GM18867 (cell line): ENCODE measurements around the gene TMSB4Y.

Experiments used
- ATAC-seq: cut with Tn5 transposase; IDR thresholded peaks from one replicate; pipeline ENCODE4 v1.9.1; 2021; ENCODE audit warnings: mild to moderate bottlenecking, moderate library complexity; ENCODE audit not compliant: unreplicated experiment

The TMSB4Y gene

DNA sequence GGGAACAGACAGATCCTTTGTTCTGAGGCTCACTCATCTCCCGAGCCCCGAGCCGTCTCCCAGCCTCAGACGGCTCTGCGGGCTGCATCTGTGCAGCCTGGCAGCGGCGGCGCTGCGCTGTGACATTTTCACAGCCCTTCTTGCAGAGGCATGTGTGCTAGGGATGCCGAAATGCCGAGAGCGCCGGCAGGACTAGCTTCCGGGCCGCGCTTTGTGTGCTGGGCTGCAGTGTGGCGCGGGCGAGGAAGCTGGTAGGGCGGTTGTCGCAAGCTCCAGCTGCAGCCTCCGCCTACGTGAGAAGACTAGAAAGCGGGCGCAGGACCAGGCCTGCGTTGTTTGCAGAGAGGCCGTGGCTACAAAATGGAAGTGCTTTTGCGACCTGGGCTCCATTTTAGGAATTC lies at the start of gene TMSB4Y:
Gene TMSB4Y, plus strand, starts transcription at position 332 of the 401 bp plus-strand sequence.
- no peak for ATAC-seq

DNA sequence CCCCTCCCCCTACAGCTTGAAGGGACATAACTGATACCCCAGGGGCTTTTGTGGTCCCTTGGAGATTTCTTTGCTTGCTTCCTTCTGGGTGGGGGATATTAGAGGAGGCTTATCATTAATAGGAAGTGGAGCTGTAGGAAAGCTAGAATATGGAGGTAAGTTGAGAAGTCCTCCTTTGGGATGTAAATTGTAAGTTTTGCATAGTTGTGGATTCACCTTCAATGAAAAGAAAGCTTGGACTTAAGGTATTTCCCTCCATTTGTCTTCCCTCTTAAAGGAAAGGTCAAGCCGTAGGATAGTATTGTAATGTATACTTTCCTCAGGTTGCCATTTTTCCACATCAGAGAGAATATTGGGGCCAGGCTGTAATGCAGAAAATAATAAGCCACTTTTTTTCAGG lies 39.5 kb upstream of the TMSB4Y start:
- ATAC-seq, result no peak

DNA sequence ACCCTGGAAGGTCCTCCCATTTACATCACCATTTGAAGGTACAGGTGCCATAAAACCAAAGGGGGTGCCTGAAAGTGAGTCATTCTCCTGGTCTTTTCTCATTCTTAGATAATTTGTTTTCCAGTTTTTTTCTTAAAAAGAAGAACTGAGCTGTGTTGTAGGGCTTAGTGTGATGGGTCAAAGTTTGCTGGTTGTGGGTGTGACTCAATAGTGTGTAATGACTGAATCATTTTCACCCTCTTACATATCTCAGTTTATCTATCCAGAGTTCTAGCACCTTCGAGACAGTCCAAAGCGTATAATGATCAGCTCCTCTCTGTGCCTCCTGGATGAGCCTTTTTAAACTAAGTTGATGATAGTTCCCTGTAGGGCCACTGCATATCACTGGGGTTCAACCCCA lies 32.6 kb upstream of the TMSB4Y start:
- ATAC-seq, result no peak

DNA sequence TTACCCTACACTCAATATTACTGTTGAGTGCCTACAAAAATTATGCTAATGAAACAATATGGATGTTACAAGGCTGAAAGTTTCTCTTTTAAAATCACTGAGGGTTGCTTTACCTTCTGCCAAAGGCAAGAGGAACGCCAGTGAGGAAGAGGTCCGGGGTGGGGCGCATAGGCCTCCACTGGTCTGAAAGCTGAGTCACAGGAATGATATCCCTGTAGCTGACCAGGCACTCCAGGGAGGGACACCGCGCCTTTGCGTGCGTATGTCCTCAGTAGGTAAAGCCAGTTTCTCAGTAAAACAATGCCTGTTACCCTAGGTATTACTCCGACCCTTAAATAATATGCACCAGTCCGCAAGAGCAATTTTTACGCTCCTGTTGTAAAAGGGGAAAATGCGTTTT lies 1.4 kb upstream of the TMSB4Y start:
- no peak for ATAC-seq

DNA sequence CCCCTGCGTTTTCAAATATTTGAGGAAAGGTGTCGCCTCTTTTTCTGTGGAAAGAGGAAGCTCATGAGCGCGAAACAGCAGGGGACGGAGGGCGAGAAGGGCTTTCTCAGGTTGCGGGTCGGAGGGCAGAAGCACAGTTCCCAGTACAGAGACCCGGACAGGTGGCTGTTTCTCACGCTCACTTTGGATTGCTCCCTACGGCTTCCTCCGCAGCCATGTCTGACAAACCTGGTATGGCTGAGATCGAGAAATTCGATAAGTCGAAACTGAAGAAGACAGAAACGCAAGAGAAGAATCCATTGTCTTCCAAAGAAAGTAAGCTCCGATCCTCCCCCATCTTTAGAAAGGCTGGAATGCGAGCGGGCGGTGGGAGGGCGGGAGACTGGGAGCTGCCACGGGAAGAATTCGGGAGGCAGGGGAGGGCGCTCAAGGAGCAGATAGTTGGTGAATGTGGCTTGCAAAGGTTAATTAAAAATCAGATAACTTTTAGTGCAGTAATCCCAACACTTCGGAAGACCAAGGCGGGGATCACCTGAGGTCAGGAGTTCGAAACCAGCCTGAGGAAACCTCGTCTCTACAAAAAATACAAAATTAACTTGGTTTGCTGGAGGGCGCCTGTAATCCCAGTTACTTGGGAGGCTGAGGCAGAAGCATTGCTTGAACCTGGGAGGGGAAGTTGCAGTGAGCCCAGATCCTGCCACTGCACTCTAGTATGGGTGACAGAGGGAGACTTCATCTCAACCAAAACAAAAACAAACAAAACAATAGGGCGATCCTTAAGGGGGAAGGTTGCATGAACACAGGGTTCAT lies 627 bp downstream of the TMSB4Y start:
- no peak for ATAC-seq

DNA sequence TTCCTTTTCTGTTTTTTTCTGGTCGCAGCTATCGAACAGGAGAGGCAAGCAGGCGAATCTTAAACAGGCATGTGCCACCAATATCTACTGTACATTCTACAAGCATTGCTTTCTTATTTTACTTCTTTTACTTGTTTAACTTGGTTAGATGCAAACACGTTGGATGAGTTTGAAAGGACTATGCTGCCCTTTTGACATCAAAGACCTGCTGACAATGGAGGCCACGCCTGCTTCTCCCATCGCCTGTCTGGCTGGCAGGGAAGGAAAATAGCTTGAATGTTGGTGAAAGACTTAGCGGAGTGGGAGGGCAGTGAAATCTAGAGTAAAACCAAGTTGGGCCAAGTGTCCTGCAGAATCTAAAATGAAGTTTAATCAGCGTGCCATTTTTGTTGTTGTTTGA lies 1.5 kb downstream of the TMSB4Y start:
- no peak for ATAC-seq

GRCh38 chrY:13708038-13708437 lies 4.3 kb downstream of the TMSB4Y start:
- ATAC-seq, result no peak

- no peak for ATAC-seq
These were observed 15.3 kb downstream of the TMSB4Y start for GRCh38 chrY:13718996-13719395.

GRCh38 chrY:13729517-13729916 lies 25.8 kb downstream of the TMSB4Y start:
- no peak for ATAC-seq

GRCh38 chrY:13738618-13739017 lies 34.9 kb downstream of the TMSB4Y start:
- ATAC-seq, result no peak

- no peak for ATAC-seq
These were observed 47.8 kb downstream of the TMSB4Y start for GRCh38 chrY:13751289-13752071.

DNA sequence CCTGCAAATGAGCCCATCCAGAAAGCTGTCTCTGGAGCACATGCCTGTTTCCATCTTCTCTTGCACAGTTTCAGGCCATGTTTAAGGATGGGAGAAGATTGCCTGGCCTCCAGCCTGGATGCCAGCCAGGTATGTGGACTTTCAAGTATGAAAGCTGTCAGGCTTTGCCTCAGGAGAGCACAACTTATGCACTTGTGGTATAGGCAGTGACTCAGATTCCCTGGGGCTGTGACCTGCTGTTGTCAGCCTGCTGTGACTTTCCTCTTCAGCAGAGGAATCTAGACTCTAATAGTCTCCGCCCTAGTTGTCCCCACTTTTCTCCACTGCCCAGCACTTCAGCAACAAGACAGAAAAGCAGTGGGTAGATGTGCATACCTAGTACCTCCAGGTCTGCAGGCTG lies 51.0 kb downstream of the TMSB4Y start:
- ATAC-seq, result no peak
